HepG2 (cell line): ENCODE data around the gene PKLR. TPM values are rescaled to one million over a fixed set of nuclear protein-coding genes. Genes with fewer than 3 reads are reported as not detected.
A peak's percentile ranks its signal among the peaks of the same experiment; 100 is the strongest.

ENCODE experiments used
- ATAD3A ChIP-seq: sonication (generic); formaldehyde crosslinking; IDR thresholded peaks from 2 replicates; pipeline ENCODE4 v1.4.0; 2020; ENCODE audit warnings: missing genetic modification reagents
- DBP ChIP-seq: sonication (generic); formaldehyde crosslinking; IDR thresholded peaks from 2 replicates; pipeline ENCODE4 v1.4.0; 2020; ENCODE audit warnings: missing genetic modification reagents; ENCODE audit errors: not compliant biosample characterization
- ETV5 ChIP-seq: IDR thresholded peaks from 2 replicates; pipeline ENCODE4 v1.6.1; 2018; ENCODE audit warnings: missing biosample characterization, missing genetic modification reagents, inconsistent platforms, borderline replicate concordance
- GFI1 ChIP-seq: sonication (generic); formaldehyde crosslinking; IDR thresholded peaks from 2 replicates; pipeline ENCODE4 v1.5.0; 2020; ENCODE audit warnings: missing genetic modification reagents, mild to moderate bottlenecking, borderline replicate concordance
- IRX3 ChIP-seq: sonication (generic); formaldehyde crosslinking; IDR thresholded peaks from 2 replicates; pipeline ENCODE4 v1.8.1; 2023; ENCODE audit warnings: mild to moderate bottlenecking, low read depth, missing genetic modification reagents, borderline replicate concordance
- RXRB ChIP-seq: IDR thresholded peaks from 2 replicates; pipeline ENCODE4 v1.6.1; 2016; ENCODE audit warnings: borderline replicate concordance, missing genetic modification reagents, missing compliant biosample characterization
- SATB2 ChIP-seq: sonication (generic); formaldehyde crosslinking; IDR thresholded peaks from 2 replicates; pipeline ENCODE4 v1.5.0; 2020; ENCODE audit warnings: missing genetic modification reagents
- TEAD3 ChIP-seq: optimal IDR thresholded peaks from 2 replicates; pipeline ENCODE3; 2016; ENCODE audit warnings: borderline replicate concordance
- ZFP41 ChIP-seq: sonication (generic); formaldehyde crosslinking; IDR thresholded peaks from 2 replicates; pipeline ENCODE4 v1.4.0; 2020; ENCODE audit warnings: mild to moderate bottlenecking, missing genetic modification reagents, borderline replicate concordance
- ZKSCAN5 ChIP-seq: sonication (generic); formaldehyde crosslinking; IDR thresholded peaks from 2 replicates; pipeline ENCODE4 v1.5.1; 2020; ENCODE audit warnings: mild to moderate bottlenecking, missing genetic modification reagents
- ZNF136 ChIP-seq: sonication (generic); formaldehyde crosslinking; IDR thresholded peaks from 2 replicates; pipeline ENCODE4 v1.8.1; 2022; ENCODE audit warnings: low read depth, mild to moderate bottlenecking, moderate library complexity, missing genetic modification reagents
- ZNF235 ChIP-seq: sonication (generic); formaldehyde crosslinking; IDR thresholded peaks from 2 replicates; pipeline ENCODE4 v1.8.1; 2023; ENCODE audit warnings: mild to moderate bottlenecking, missing genetic modification reagents, borderline replicate concordance
- ZNF24 ChIP-seq: fragments of 450-650 bp; IDR thresholded peaks from 2 replicates; pipeline ENCODE4 v1.6.1; 2017; ENCODE audit warnings: antibody characterized with exemption, mild to moderate bottlenecking
- ZNF431 ChIP-seq: sonication (generic); formaldehyde crosslinking; IDR thresholded peaks from 2 replicates; pipeline ENCODE4 v1.9.0; 2022; ENCODE audit warnings: missing genetic modification reagents, low read depth, mild to moderate bottlenecking, borderline replicate concordance
- ZNF446 ChIP-seq: sonication (generic); formaldehyde crosslinking; IDR thresholded peaks from 2 replicates; pipeline ENCODE4 v1.5.0; 2020; ENCODE audit warnings: mild to moderate bottlenecking, missing genetic modification reagents
- ZNF800 ChIP-seq: sonication (generic); formaldehyde crosslinking; IDR thresholded peaks from 2 replicates; pipeline ENCODE4 v1.4.0; 2020; ENCODE audit warnings: missing genetic modification reagents
- polyA plus RNA-seq, 8 experiments: library from polyadenylated mRNA; depleted of rRNA in 3 of 8; stranded (reverse) in 7 of 8; unstranded in 1 of 8; fragments of >200 nt; fragmentation: Illumina TruSeq in 4 of 8; extraction: Trizol in 4 of 8; gene quantifications; 2 replicates each; pipeline versions ENCODE4 v1.2.1 to v1.2.3, GENCODE V29; 2011 to 2016; ENCODE audit warnings: low read depth in 4 of 8, missing spikeins in 1 of 8, mixed read lengths in 1 of 8; ENCODE audit not compliant: insufficient read depth in 1 of 8
- total RNA-seq, 5 experiments: library from RNA; depleted of rRNA; stranded (reverse); fragments of >200 nt; fragmentation: Illumina TruSeq; extraction: Trizol; gene quantifications; 2 replicates each; pipeline ENCODE4 v1.2.3, GENCODE V29; 2016; ENCODE audit warnings: low read depth in 1 of 5
- TF ChIP-seq, protein P1 (sequence below): sonication (generic); formaldehyde crosslinking; IDR thresholded peaks from 2 replicates; pipeline ENCODE4 v1.4.0; 2020; ENCODE audit warnings: low read depth, mild to moderate bottlenecking, missing genetic modification reagents
- TF ChIP-seq, protein P2 (sequence below): IDR thresholded peaks from 2 replicates; pipeline ENCODE4 v1.6.1; 2016; ENCODE audit warnings: control low read depth
- TF ChIP-seq, protein P3 (sequence below): sonication (generic); formaldehyde crosslinking; IDR thresholded peaks from 2 replicates; pipeline ENCODE4 v1.4.0; 2020; ENCODE audit warnings: missing genetic modification reagents
- TF ChIP-seq, protein P4 (sequence below): sonication (generic); IDR thresholded peaks from 2 replicates; pipeline ENCODE4 v1.6.1; 2016; ENCODE audit warnings: low read depth, borderline replicate concordance
- TF ChIP-seq, protein P5 (sequence below): sonication (generic); formaldehyde crosslinking; IDR thresholded peaks from 2 replicates; pipeline ENCODE4 v1.4.0; 2020; ENCODE audit warnings: missing genetic modification reagents

PKLR gene
- total and polyA plus RNA-seq, 2 of the 13 experiments (the other 11 are each of a cell fraction or from before 2014, with no cell fraction given): 10.3 to 29.3 TPM

- TF ChIP-seq ZKSCAN5 (CRISPR knock-in tag): no peak
- no peak for TF ChIP-seq ZNF136
- TF ChIP-seq SATB2 (CRISPR knock-in tag): no peak
- no peak for TF ChIP-seq ZNF431 (CRISPR knock-in tag)
- peak; percentile 46; the same call in 1 of the 2 replicates for TF ChIP-seq RXRB (CRISPR knock-in tag)
- TF ChIP-seq GFI1 (CRISPR knock-in tag): no peak; the same call in 1 of the 2 replicates
- TF ChIP-seq, protein P1, sequence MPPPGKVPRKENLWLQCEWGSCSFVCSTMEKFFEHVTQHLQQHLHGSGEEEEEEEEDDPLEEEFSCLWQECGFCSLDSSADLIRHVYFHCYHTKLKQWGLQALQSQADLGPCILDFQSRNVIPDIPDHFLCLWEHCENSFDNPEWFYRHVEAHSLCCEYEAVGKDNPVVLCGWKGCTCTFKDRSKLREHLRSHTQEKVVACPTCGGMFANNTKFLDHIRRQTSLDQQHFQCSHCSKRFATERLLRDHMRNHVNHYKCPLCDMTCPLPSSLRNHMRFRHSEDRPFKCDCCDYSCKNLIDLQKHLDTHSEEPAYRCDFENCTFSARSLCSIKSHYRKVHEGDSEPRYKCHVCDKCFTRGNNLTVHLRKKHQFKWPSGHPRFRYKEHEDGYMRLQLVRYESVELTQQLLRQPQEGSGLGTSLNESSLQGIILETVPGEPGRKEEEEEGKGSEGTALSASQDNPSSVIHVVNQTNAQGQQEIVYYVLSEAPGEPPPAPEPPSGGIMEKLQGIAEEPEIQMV (CRISPR knock-in tag): no peak
- TF ChIP-seq ZNF235 (CRISPR knock-in tag): peak; percentile 74; the same call in 1 of the 2 replicates
- TF ChIP-seq ATAD3A (CRISPR knock-in tag): no peak
- TF ChIP-seq, protein P2, sequence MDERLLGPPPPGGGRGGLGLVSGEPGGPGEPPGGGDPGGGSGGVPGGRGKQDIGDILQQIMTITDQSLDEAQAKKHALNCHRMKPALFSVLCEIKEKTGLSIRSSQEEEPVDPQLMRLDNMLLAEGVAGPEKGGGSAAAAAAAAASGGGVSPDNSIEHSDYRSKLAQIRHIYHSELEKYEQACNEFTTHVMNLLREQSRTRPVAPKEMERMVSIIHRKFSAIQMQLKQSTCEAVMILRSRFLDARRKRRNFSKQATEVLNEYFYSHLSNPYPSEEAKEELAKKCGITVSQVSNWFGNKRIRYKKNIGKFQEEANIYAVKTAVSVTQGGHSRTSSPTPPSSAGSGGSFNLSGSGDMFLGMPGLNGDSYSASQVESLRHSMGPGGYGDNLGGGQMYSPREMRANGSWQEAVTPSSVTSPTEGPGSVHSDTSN (CRISPR knock-in tag): no peak
- TF ChIP-seq, protein P3, sequence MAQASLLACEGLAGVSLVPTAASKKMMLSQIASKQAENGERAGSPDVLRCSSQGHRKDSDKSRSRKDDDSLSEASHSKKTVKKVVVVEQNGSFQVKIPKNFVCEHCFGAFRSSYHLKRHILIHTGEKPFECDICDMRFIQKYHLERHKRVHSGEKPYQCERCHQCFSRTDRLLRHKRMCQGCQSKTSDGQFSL (CRISPR knock-in tag): 0 out of 2 replicates have a peak, but pooled peaks have one; percentile 40
- TF ChIP-seq, protein P4, sequence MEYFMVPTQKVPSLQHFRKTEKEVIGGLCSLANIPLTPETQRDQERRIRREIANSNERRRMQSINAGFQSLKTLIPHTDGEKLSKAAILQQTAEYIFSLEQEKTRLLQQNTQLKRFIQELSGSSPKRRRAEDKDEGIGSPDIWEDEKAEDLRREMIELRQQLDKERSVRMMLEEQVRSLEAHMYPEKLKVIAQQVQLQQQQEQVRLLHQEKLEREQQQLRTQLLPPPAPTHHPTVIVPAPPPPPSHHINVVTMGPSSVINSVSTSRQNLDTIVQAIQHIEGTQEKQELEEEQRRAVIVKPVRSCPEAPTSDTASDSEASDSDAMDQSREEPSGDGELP: peak; percentile 10; the same call in 1 of the 2 replicates
- TF ChIP-seq IRX3 (CRISPR knock-in tag): no peak
- no peak for TF ChIP-seq ZNF24
- TF ChIP-seq DBP: no peak
- TF ChIP-seq ZFP41 (CRISPR knock-in tag): no peak
- TF ChIP-seq, protein P5, sequence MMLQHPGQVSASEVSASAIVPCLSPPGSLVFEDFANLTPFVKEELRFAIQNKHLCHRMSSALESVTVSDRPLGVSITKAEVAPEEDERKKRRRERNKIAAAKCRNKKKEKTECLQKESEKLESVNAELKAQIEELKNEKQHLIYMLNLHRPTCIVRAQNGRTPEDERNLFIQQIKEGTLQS (CRISPR knock-in tag): no peak
- TF ChIP-seq ZNF446 (CRISPR knock-in tag): no peak
- TF ChIP-seq ETV5 (CRISPR knock-in tag): no peak; the same call in 1 of the 2 replicates
- TF ChIP-seq TEAD3 (CRISPR knock-in tag): peak; percentile 22
- peak; percentile 53 for TF ChIP-seq ZNF800 (CRISPR knock-in tag)
Measured at GRCh38 chr1:155250633-155251449, 50.4 kb downstream of the PKLR start (continued).
